K562 (cell line): ENCODE data around the gene ATP2A3. TPM values are rescaled to one million over a fixed set of nuclear protein-coding genes. Genes with fewer than 3 reads are reported as not detected.

Experiments used
- CBFA2T2 ChIP-seq: fragments of 450-650 bp; conservative IDR thresholded peaks from 2 replicates; pipeline ENCODE4 v1.6.1; 2017; ENCODE audit warnings: mild to moderate bottlenecking
- CBX5 ChIP-seq: IDR thresholded peaks from 2 replicates; pipeline ENCODE4 v1.6.1; 2014; ENCODE audit warnings: low read depth, borderline replicate concordance
- ETS1 ChIP-seq: conservative IDR thresholded peaks from 2 replicates; pipeline ENCODE4 v1.6.1; 2011; ENCODE audit warnings: low read depth, mild to moderate bottlenecking, low read length; ENCODE audit not compliant: control insufficient read depth
- ETS2 ChIP-seq: IDR thresholded peaks from 2 replicates; pipeline ENCODE4 v1.6.1; 2016; ENCODE audit warnings: borderline replicate concordance, missing genetic modification characterization, mild to moderate bottlenecking, moderate library complexity, missing compliant biosample characterization; ENCODE audit not compliant: poor library complexity, severe bottlenecking
- HOXB6 ChIP-seq: fragments of 250-450 bp; sonication (Bioruptor Pico); IDR thresholded peaks from 2 replicates; pipeline ENCODE4 v1.5.1; 2022; ENCODE audit warnings: mild to moderate bottlenecking, borderline replicate concordance
- MECOM ChIP-seq: fragments of 250-450 bp; sonication (Bioruptor Pico); IDR thresholded peaks from 2 replicates; pipeline ENCODE4 v1.8.0; 2022; ENCODE audit warnings: inconsistent platforms
- MEF2A ChIP-seq: IDR thresholded peaks from 2 replicates; pipeline ENCODE4 v1.6.1; 2011; ENCODE audit warnings: low read depth, mild to moderate bottlenecking, low read length, moderate library complexity; ENCODE audit not compliant: control insufficient read depth
- MTA2 ChIP-seq: fragments of 450-650 bp; IDR thresholded peaks from 2 replicates; pipeline ENCODE4 v1.6.1; 2016; ENCODE audit warnings: low read depth
- MXI1 ChIP-seq: IDR thresholded peaks from 2 replicates; pipeline ENCODE4 v1.6.1; 2011; ENCODE audit warnings: low read depth, mild to moderate bottlenecking, improper control_type of control experiment, low read length
- POLR2B ChIP-seq: fragments of 450-650 bp; IDR thresholded peaks from 2 replicates; pipeline ENCODE4 v1.6.1; 2018; ENCODE audit warnings: low read depth; ENCODE audit not compliant: partially characterized antibody
- SMARCB1 ChIP-seq: IDR thresholded peaks from 2 replicates; pipeline ENCODE4 v1.6.1; 2011; ENCODE audit warnings: improper control_type of control experiment, low read depth; ENCODE audit not compliant: insufficient read length
- STAT6 ChIP-seq: sonication (generic); formaldehyde crosslinking; IDR thresholded peaks from 2 replicates; pipeline ENCODE4 v1.8.1; 2023; ENCODE audit warnings: mild to moderate bottlenecking, missing genetic modification reagents
- TAF7 ChIP-seq: fragments of 450-650 bp; IDR thresholded peaks from 2 replicates; pipeline ENCODE4 v1.6.1; 2016; ENCODE audit warnings: missing genetic modification characterization, missing compliant biosample characterization
- TSC22D4 ChIP-seq: fragments of 450-650 bp; IDR thresholded peaks from 2 replicates; pipeline ENCODE4 v1.6.1; 2016; ENCODE audit warnings: missing genetic modification characterization, missing biosample characterization, control low read depth
- USF2 ChIP-seq: sonication (generic); formaldehyde crosslinking; IDR thresholded peaks from 2 replicates; pipeline ENCODE4 v1.5.0; 2020; ENCODE audit warnings: missing genetic modification reagents
- ZC3H8 ChIP-seq: fragments of 450-650 bp; IDR thresholded peaks from 2 replicates; pipeline ENCODE4 v1.6.1; 2017
- ZFP1 ChIP-seq: fragments of 450-650 bp; formaldehyde crosslinking; IDR thresholded peaks from 2 replicates; pipeline ENCODE4 v1.4.0; 2020; ENCODE audit warnings: mild to moderate bottlenecking, mixed read lengths
- ZFP30 ChIP-seq: fragments of 250-450 bp; sonication (Bioruptor Pico); IDR thresholded peaks from 2 replicates; pipeline ENCODE4 v1.8.0; 2022; ENCODE audit warnings: moderate library complexity, mild to moderate bottlenecking, inconsistent platforms, borderline replicate concordance
- ZNF124 ChIP-seq: sonication (generic); formaldehyde crosslinking; IDR thresholded peaks from 2 replicates; pipeline ENCODE4 v1.8.1; 2022; ENCODE audit warnings: missing genetic modification reagents
- ZNF395 ChIP-seq: fragments of 200-800 bp; sonication (Bioruptor generic); IDR thresholded peaks from 2 replicates; pipeline ENCODE4 v1.6.1; 2017; ENCODE audit warnings: missing genetic modification characterization, missing compliant biosample characterization
- ZNF449 ChIP-seq: fragments of 250-450 bp; sonication (Bioruptor Pico); IDR thresholded peaks from 2 replicates; pipeline ENCODE4 v1.8.0; 2022; ENCODE audit warnings: moderate library complexity, mild to moderate bottlenecking, inconsistent platforms
- polyA plus RNA-seq, 8 experiments: library from polyadenylated mRNA; depleted of rRNA in 4 of 8; stranded (reverse) in 5 of 8; unstranded in 3 of 8; fragments of >200 nt; fragmentation: Nextera tagmentation in 2 of 8; fragmentation: Illumina TruSeq in 1 of 8; extraction: Ambion mirVana in 2 of 8; extraction: Trizol in 1 of 8; gene quantifications; 2 replicates each; pipeline versions ENCODE4 v1.2.1 to v1.2.3, GENCODE V29; 2011 to 2014; ENCODE audit warnings: inconsistent platforms in 1 of 8, missing spikeins in 1 of 8
- total RNA-seq, 7 experiments: library from RNA; depleted of rRNA in 6 of 7; stranded (reverse); fragments of >200 nt in 6 of 7; fragmentation: Illumina TruSeq in 2 of 7; extraction: Trizol in 2 of 7; gene quantifications; 2 replicates each; pipeline versions ENCODE4 v1.2.1 to v1.2.3, GENCODE V29; 2011 to 2021; ENCODE audit warnings: low replicate concordance in 1 of 7

The ATP2A3 gene
- total and polyA plus RNA-seq, 9 of the 15 experiments (the other 6 are each of a cell fraction or from before 2014, with no cell fraction given): 0.65 to 103 (median 31.3) TPM

GRCh38 chr17:3888343-3889171 is 75.7 kb downstream of the ATP2A3 start (continued):
- TF ChIP-seq HOXB6 (no peak), TAF7 (tag) (no peak), MECOM (CRISPR knock-in tag) (no peak), ZNF449 (no peak), POLR2B (peak; percentile 49), MTA2 (no peak), SMARCB1 (no peak), MEF2A (no peak), ZC3H8 (no peak), USF2 (CRISPR knock-in tag) (no peak), ZNF124 (no peak), ZFP1 (CRISPR knock-in tag) (no peak), CBFA2T2 (no peak), MXI1 (no peak), ZFP30 (CRISPR knock-in tag) (no peak), CBX5 (no peak), ETS1 (no peak), STAT6 (CRISPR knock-in tag) (no peak), TSC22D4 (no peak), ZNF395 (CRISPR knock-in tag) (no peak; the same call in 1 of the 2 replicates), ETS2 (tag) (no peak)
